Body of pancreas (tissue), 4 donors: ENCODE data around the gene THOC1.

Experiments used
- CTCF ChIP-seq, 7 experiments: fragments of 450-650 bp in 4 of 7; fragments of 200-600 bp in 3 of 7; sonication (generic) in 3 of 7; IDR thresholded peaks; one replicate each; pipeline ENCODE4 v1.5.1; 2016 to 2019; ENCODE audit warnings: antibody characterized with exemption in 7 of 7
- POLR2A ChIP-seq, 3 donors: fragments of 450-650 bp; IDR thresholded peaks; one replicate each; pipeline ENCODE4 v1.6.1; 2016; ENCODE audit warnings: antibody characterized with exemption in 3 of 3, mild to moderate bottlenecking in 2 of 3

- TF ChIP-seq POLR2A (IDR thresholded peaks at IDR 0.05) (no peak), CTCF (IDR thresholded peaks at IDR 0.05) (no peak)
Observed at GRCh38 chr18:195651-196050, 72.2 kb downstream of the THOC1 start.
